Adrenal gland (tissue), 12 donors: ENCODE data around the gene PRKG1. TPM values are rescaled to one million over a fixed set of nuclear protein-coding genes. Genes with fewer than 3 reads are reported as not detected.

Experiments
- DNase-seq, 7 donors: peaks; one replicate each; pipeline ENCODE4 v3.0.0-alpha.2; 2019 to 2020
- H3K27ac ChIP-seq, 5 donors: fragments of 200-600 bp; sonication (generic) in 4 of 5; 1 replicate in 3 of 5; 2 replicates in 2 of 5; pipeline versions ENCODE4 v1.5.1 to v1.8.0; 2016 to 2020; ENCODE audit warnings: mild to moderate bottlenecking in 1 of 5
- H3K27me3 ChIP-seq: fragments of 200-600 bp; 2 replicates; pipeline ENCODE4 v1.8.0; 2021
- H3K36me3 ChIP-seq, 2 donors: fragments of 200-600 bp; replicated peaks in 1 of 2; 1 replicate in 1 of 2; 2 replicates in 1 of 2; pipeline versions ENCODE4 v1.5.1 to v1.8.0; 2018 to 2022
- H3K4me1 ChIP-seq, 2 donors: fragments of 200-600 bp; replicated peaks in 1 of 2; 1 replicate in 1 of 2; 2 replicates in 1 of 2; pipeline versions ENCODE4 v1.5.1 to v1.8.0; 2018 to 2021
- H3K4me3 ChIP-seq, 4 donors: fragments of 200-600 bp; sonication (generic) in 3 of 4; one replicate each; pipeline ENCODE4 v1.5.1; 2016 to 2018
- H3K9me3 ChIP-seq, 3 donors: fragments of 200-600 bp; sonication (generic) in 1 of 3; replicated peaks in 1 of 3; 1 replicate in 2 of 3; 2 replicates in 1 of 3; pipeline versions ENCODE4 v1.5.1 to v1.8.0; 2016 to 2021
- CTCF ChIP-seq, 6 experiments: fragments of 450-650 bp in 4 of 6; fragments of 200-600 bp in 2 of 6; sonication (generic) in 1 of 6; IDR thresholded peaks; 1 replicate in 5 of 6; 2 replicates in 1 of 6; pipeline versions ENCODE4 v1.5.1 to v1.8.0; 2016 to 2021; ENCODE audit warnings: antibody characterized with exemption in 6 of 6, mild to moderate bottlenecking in 2 of 6, moderate library complexity in 1 of 6
- POLR2A ChIP-seq, 2 donors: fragments of 450-650 bp; IDR thresholded peaks; one replicate each; pipeline ENCODE4 v1.6.1; 2017; ENCODE audit warnings: antibody characterized with exemption in 2 of 2, mild to moderate bottlenecking in 2 of 2, moderate library complexity in 1 of 2
- WGBS, 4 donors: extraction: QIAGEN DNeasy Blood & Tissue Kit in 2 of 4; methylation state at CpG; one replicate each; pipeline versions ENCODE4 v1.1.5 to v1.1.7; 2013 to 2017; 5-methylcytosine and 5-hydroxymethylcytosine counted together
- intact Hi-C, 2 donors: fragments of 100-400 bp; cut with DNase I; formaldehyde crosslinking; loops; one replicate each; pipeline versions ENCODE4 v1.14.1 to v1.15.0; 2022 to 2023
- polyA plus RNA-seq, 3 donors: library from polyadenylated mRNA; stranded (reverse); fragments of 200-250 nt in 2 of 3; fragments of 350-450 nt in 1 of 3; fragmentation: Illumina TruSeq in 1 of 3; extraction: RNeasy Lipid Tissue Mini Kit (QIAGEN cat#74804) in 1 of 3; gene quantifications; one replicate each; pipeline ENCODE4 v1.2.3, GENCODE V29; 2013 to 2014
- total RNA-seq, 9 donors: library from RNA; depleted of rRNA in 4 of 9; stranded (reverse); fragments of >200 nt in 4 of 9; fragments of 120-200 nt in 1 of 9; fragmentation: NEBNext Ultra II Directional in 1 of 9; extraction: Animal tissue kit (Norgen Biotek cat#: 25700) in 1 of 9; gene quantifications; one replicate each; pipeline versions ENCODE4 v1.1.0 to v1.2.4, GENCODE V29; 2013 to 2023
- donor health status: healthy with polysubstance abuse.
- donor health status: Bipolar disorder and iron deficiency.
- donor health status: DM: yes; HTN: yes; CAD: no.
- donor health status: DM: no; HTN: no; CAD: no.
- donor health status: DM: no; HTN: no; CAD: no.
- donor health status: DM: yes; HTN: yes; CAD: no.

PRKG1 gene
- total and polyA plus RNA-seq, 12 donors = 6.9 to 104 (median 29.7) TPM

GRCh38 chr10:51763746-51764145 is 689.5 kb downstream of the PRKG1 start:
- intact Hi-C loops = no loop called here
- Histone ChIP-seq H3K27ac (no peak overlapping the region), H3K36me3 (no peaks in the 10 kb centered on the region)

GRCh38 chr10:51765284-51765971 is 691.1 kb downstream of the PRKG1 start:
- no peaks in the 10 kb centered on the region for H3K36me3 ChIP-seq
- TF ChIP-seq POLR2A (IDR thresholded peaks at IDR 0.05) (no peak), CTCF (IDR thresholded peaks at IDR 0.05) (no peak)
- intact Hi-C loops = no loop called here
- H3K4me1 ChIP-seq = no peaks in the 10 kb centered on the region
- no peak overlapping the region for H3K4me3 ChIP-seq
- H3K9me3 ChIP-seq = no peaks in the 10 kb centered on the region
- no peak for DNase-seq
- no peak overlapping the region for H3K27ac ChIP-seq
- H3K27me3 ChIP-seq = no peaks in the 10 kb centered on the region
- 91 to 96% (median 93%) methylated on average over 1 of the region's 1 CpG for WGBS, 4 donors

More at GRCh38 chr10:51763746-51764145, 689.5 kb downstream of the PRKG1 start:
- DNase-seq = no peak
- no peaks in the 10 kb centered on the region for H3K4me1 ChIP-seq
- H3K9me3 ChIP-seq = no peaks in the 10 kb centered on the region
- no peaks in the 10 kb centered on the region for H3K27me3 ChIP-seq
- no peak for TF ChIP-seq POLR2A (IDR thresholded peaks at IDR 0.05)
- no peak for TF ChIP-seq CTCF (IDR thresholded peaks at IDR 0.05)
- H3K4me3 ChIP-seq = no peak overlapping the region

GRCh38 chr10:51766423-51767102 is 692.3 kb downstream of the PRKG1 start:
- 92 to 97% (median 95%) methylated on average over 3 of the region's 3 CpGs for WGBS, 4 donors
- TF ChIP-seq POLR2A (IDR thresholded peaks at IDR 0.05) (no peak), CTCF (IDR thresholded peaks at IDR 0.05) (no peak)
- no peaks in the 10 kb centered on the region for H3K9me3 ChIP-seq
- intact Hi-C loops = no loop called here
- DNase-seq = no peak
- H3K4me1 ChIP-seq = no peaks in the 10 kb centered on the region
- H3K36me3 ChIP-seq = no peaks in the 10 kb centered on the region
- H3K4me3 ChIP-seq = no peak overlapping the region
- H3K27me3 ChIP-seq = no peaks in the 10 kb centered on the region
- H3K27ac ChIP-seq = no peak overlapping the region

GRCh38 chr10:51767103-51767763 is 692.9 kb downstream of the PRKG1 start:
- H3K36me3 ChIP-seq = no peaks in the 10 kb centered on the region
- no peaks in the 10 kb centered on the region for H3K27me3 ChIP-seq
- DNase-seq = no peak
- intact Hi-C loops = no loop called here
- 94 to 98% (median 96%) methylated on average over 3 of the region's 3 CpGs for WGBS, 4 donors
- no peak overlapping the region for H3K27ac ChIP-seq
- no peak overlapping the region for H3K4me3 ChIP-seq
- H3K9me3 ChIP-seq = no peaks in the 10 kb centered on the region
- no peak for TF ChIP-seq CTCF (IDR thresholded peaks at IDR 0.05)
- no peak for TF ChIP-seq POLR2A (IDR thresholded peaks at IDR 0.05)
- no peaks in the 10 kb centered on the region for H3K4me1 ChIP-seq
